ENCODE data around the gene ZBTB44.
"Not testable (repeated sequence)": the region's sequence is repeated elsewhere in the genome, so short reads cannot be mapped to it uniquely, and the experiment has no call there.

The ZBTB44 gene

DNA sequence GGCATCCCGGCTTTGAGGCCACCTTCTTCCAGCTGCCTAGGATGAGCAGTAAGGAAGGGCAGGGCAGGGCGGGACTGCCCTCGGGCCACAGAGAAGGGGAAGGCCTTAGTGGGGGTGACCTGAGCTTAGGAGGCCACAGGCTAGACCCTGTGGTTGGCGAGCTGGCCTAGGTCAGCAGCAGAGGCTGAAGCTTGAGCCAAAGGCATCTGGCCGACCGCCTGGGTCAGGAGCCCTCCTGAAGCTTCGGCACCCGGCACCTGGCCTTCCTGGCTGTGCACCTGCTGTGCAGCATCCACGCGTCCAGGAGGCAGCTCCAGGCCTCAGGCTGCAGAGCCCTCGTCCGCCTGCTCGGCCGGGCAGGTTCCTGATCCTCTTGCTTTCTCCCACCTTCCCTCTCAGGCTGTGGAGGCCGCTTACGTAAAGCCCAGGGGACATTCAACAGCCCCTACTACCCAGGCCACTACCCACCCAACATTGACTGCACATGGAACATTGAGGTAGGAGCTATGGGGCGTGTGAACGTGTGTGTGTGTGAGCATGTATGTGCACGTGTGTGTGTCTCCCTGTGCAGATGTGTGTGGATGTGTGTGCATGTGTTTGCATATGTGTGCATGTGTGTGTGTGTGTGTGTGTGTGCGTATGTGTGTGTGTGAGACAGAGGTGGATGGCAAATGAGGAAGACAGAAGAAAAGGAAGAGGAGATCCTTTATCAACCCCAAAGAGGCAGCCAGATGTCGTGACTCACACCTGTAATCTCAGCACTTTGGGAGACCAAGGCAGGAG lies 120.3 kb downstream of the ZBTB44 start:
- TF ChIP-seq, protein P1, sequence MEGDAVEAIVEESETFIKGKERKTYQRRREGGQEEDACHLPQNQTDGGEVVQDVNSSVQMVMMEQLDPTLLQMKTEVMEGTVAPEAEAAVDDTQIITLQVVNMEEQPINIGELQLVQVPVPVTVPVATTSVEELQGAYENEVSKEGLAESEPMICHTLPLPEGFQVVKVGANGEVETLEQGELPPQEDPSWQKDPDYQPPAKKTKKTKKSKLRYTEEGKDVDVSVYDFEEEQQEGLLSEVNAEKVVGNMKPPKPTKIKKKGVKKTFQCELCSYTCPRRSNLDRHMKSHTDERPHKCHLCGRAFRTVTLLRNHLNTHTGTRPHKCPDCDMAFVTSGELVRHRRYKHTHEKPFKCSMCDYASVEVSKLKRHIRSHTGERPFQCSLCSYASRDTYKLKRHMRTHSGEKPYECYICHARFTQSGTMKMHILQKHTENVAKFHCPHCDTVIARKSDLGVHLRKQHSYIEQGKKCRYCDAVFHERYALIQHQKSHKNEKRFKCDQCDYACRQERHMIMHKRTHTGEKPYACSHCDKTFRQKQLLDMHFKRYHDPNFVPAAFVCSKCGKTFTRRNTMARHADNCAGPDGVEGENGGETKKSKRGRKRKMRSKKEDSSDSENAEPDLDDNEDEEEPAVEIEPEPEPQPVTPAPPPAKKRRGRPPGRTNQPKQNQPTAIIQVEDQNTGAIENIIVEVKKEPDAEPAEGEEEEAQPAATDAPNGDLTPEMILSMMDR (IDR thresholded peaks at IDR 0.05): no peak
- no peaks in the 10 kb centered on the region for H3K27me3 ChIP-seq (ENCODE audit: control insufficient read depth, insufficient read depth, low read length)

DNA sequence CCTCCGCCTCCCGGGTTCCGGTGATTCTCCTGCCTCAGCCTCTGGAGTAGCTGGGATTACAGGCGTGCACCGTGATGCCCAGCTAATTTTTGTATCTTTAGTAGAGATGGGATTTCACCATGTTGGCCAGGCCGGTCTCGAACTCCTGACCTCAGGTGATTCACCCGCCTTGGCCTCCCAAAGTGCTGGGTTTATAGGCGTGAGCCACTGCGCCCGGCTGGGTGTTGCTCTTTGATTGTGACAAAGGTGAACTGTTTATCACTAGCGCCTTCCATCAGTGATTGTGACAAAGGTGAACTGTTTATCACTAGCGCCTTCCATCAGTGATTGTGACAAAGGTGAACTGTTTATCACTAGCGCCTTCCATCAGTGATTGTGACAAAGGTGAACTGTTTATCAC lies 121.2 kb downstream of the ZBTB44 start:
- H3K79me2 ChIP-seq; H3K4me1 ChIP-seq; H3K27ac ChIP-seq; H2AFZ ChIP-seq; H3K9ac ChIP-seq; H3K36me3 ChIP-seq (ENCODE audit: control insufficient read depth, insufficient read depth, low read length); H3K27me3 ChIP-seq (ENCODE audit: control insufficient read depth, insufficient read depth, low read length); H3K4me3 ChIP-seq (ENCODE audit: low read depth, low read length); H3K9me3 ChIP-seq (ENCODE audit: control insufficient read depth, low read length); H3K4me2 ChIP-seq (ENCODE audit: low read length): not testable (repeated sequence)

More for the DNA sequence above, 120.3 kb downstream of the ZBTB44 start:
- no peak overlapping the region for H3K4me3 ChIP-seq (ENCODE audit: low read depth, low read length)
- no peak overlapping the region for H3K4me2 ChIP-seq (ENCODE audit: low read length)
- H3K4me1 ChIP-seq: no peaks in the 10 kb centered on the region
- H3K9me3 ChIP-seq (ENCODE audit: control insufficient read depth, low read length): no peaks in the 10 kb centered on the region
- H3K79me2 ChIP-seq: no peaks in the 10 kb centered on the region
- no peak overlapping the region for H3K9ac ChIP-seq
- no peak overlapping the region for H3K27ac ChIP-seq
- no peak overlapping the region for H2AFZ ChIP-seq
- no peaks in the 10 kb centered on the region for H3K36me3 ChIP-seq (ENCODE audit: control insufficient read depth, insufficient read depth, low read length)

DNA sequence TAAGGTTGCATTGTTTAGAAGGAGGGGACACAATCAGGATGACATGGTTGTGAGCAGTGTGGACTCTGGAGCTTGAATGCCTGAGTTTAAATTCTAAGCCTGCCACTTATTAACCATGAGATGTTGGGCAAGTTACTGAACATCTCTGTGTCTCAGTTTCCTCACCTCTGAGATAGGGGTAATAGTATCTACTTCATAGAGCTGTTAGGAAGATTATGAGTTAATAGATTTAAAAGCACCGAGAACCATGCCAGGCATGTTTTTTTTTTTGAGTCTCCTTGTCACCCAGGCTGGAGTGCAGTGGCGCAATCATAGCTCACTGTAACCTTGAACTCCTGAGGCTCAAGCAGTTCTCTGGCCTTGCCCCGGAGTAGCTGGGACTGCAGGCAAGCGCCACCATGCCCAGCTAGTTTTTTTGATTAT lies 121.9 kb downstream of the ZBTB44 start:
- Histone ChIP-seq H3K9me3 (ENCODE audit: control insufficient read depth, low read length) (no peaks in the 10 kb centered on the region), H3K27ac (no peak overlapping the region), H2AFZ (no peak overlapping the region), H3K4me2 (ENCODE audit: low read length) (no peak overlapping the region), H3K36me3 (ENCODE audit: control insufficient read depth, insufficient read depth, low read length) (no peaks in the 10 kb centered on the region), H3K79me2 (peaks cover 3% of the 10 kb centered on the region), H3K27me3 (ENCODE audit: control insufficient read depth, insufficient read depth, low read length) (no peaks in the 10 kb centered on the region), H3K9ac (no peak overlapping the region), H3K4me3 (ENCODE audit: low read depth, low read length) (no peak overlapping the region), H3K4me1 (no peaks in the 10 kb centered on the region)
- TF ChIP-seq, protein P1 (IDR thresholded peaks at IDR 0.05): no peak

DNA sequence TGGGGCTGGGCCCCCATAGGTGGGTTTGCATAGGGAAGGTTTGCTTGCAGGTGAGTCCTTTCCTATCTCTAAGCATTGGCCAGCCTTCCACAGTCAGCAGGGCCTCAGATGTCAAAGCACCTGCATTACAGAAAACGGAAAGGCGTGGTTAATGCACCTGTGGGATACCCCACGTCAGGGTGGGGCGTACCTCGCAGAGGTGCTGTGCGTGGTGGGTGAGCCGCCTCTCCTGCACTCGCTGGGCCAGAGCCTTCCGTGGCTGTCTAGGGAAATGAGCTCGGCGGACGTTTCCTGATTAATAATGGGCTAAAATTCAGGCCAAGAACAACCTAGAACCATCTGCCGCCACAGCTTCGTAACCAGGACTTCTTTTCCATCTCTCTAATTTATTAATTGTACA lies 122.8 kb downstream of the ZBTB44 start:
- H3K9me3 ChIP-seq (ENCODE audit: control insufficient read depth, low read length): no peaks in the 10 kb centered on the region
- no peaks in the 10 kb centered on the region for H3K4me1 ChIP-seq
- TF ChIP-seq, protein P1 (IDR thresholded peaks at IDR 0.05): no peak
- H3K79me2 ChIP-seq: peaks cover 5% of the 10 kb centered on the region
- H3K27ac ChIP-seq: no peak overlapping the region
- no peak overlapping the region for H3K4me3 ChIP-seq (ENCODE audit: low read depth, low read length)
- H3K36me3 ChIP-seq (ENCODE audit: control insufficient read depth, insufficient read depth, low read length): no peaks in the 10 kb centered on the region
- no peak overlapping the region for H3K9ac ChIP-seq
- no peak overlapping the region for H3K4me2 ChIP-seq (ENCODE audit: low read length)
- H3K27me3 ChIP-seq (ENCODE audit: control insufficient read depth, insufficient read depth, low read length): no peaks in the 10 kb centered on the region
- no peak overlapping the region for H2AFZ ChIP-seq

DNA sequence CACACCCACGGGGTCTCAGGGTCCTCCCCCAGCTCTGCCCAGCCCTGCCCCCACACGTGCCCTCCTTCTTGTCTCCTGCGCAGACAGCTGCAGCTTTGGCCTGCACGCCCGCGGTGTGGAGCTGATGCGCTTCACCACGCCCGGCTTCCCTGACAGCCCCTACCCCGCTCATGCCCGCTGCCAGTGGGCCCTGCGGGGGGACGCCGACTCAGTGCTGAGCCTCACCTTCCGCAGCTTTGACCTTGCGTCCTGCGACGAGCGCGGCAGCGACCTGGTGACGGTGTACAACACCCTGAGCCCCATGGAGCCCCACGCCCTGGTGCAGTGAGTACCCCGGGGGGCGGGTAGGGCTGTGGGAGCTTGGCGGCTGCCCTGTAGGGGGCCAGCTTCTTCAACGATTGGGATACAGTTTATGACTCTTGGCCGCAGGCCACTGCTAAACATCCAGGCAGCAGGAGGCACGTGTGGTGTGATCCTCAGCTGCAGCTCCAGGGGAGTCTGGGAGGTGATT lies 124.3 kb downstream of the ZBTB44 start:
- TF ChIP-seq, protein P1 (IDR thresholded peaks at IDR 0.05): no peak
- Histone ChIP-seq H3K4me1 (no peaks in the 10 kb centered on the region), H2AFZ (no peak overlapping the region), H3K4me3 (ENCODE audit: low read depth, low read length) (no peak overlapping the region), H3K4me2 (ENCODE audit: low read length) (no peak overlapping the region), H3K36me3 (ENCODE audit: control insufficient read depth, insufficient read depth, low read length) (no peaks in the 10 kb centered on the region), H3K9me3 (ENCODE audit: control insufficient read depth, low read length) (no peaks in the 10 kb centered on the region), H3K27ac (no peak overlapping the region), H3K79me2 (peaks cover 7% of the 10 kb centered on the region), H3K27me3 (ENCODE audit: control insufficient read depth, insufficient read depth, low read length) (no peaks in the 10 kb centered on the region), H3K9ac (no peak overlapping the region)
